DOHH2 (cell line): ENCODE measurements around the gene NUDT4B.
"Not testable (repeated sequence)": the region's sequence is repeated elsewhere in the genome, so short reads cannot be mapped to it uniquely, and the experiment has no call there.

Experiments used
- H3F3A ChIP-seq: fragments of 200-600 bp; sonication (generic), shearing (Covaris generic); 2 replicates; pipeline ENCODE4 v1.6.0; 2016; ENCODE audit warnings: antibody characterized with exemption, mild to moderate bottlenecking; ENCODE audit not compliant: control insufficient read depth, insufficient read depth
- H3K27ac ChIP-seq: fragments of 200-600 bp; sonication (generic); 2 replicates; pipeline ENCODE4 v1.5.1; 2014; ENCODE audit warnings: low read depth, mild to moderate bottlenecking, low read length, moderate library complexity
- H3K27me3 ChIP-seq: fragments of 200-600 bp; sonication (generic); 2 replicates; pipeline ENCODE4 v1.6.1; 2014; ENCODE audit warnings: mild to moderate bottlenecking, low read length, mixed read lengths; ENCODE audit not compliant: control insufficient read depth
- H3K36me3 ChIP-seq: fragments of 200-600 bp; sonication (generic); 2 replicates; pipeline ENCODE4 v1.6.1; 2014; ENCODE audit warnings: mild to moderate bottlenecking, low read length, moderate library complexity, mixed read lengths; ENCODE audit not compliant: control insufficient read depth
- H3K4me1 ChIP-seq: fragments of 200-600 bp; sonication (generic); 2 replicates; pipeline ENCODE4 v1.6.1; 2014; ENCODE audit warnings: mild to moderate bottlenecking, low read length, mixed read lengths; ENCODE audit not compliant: control insufficient read depth
- H3K4me2 ChIP-seq: fragments of 200-600 bp; sonication (generic); 2 replicates; pipeline ENCODE4 v1.6.0; 2014; ENCODE audit warnings: mild to moderate bottlenecking, low read length, moderate library complexity
- H3K4me3 ChIP-seq: fragments of 200-600 bp; sonication (generic); 2 replicates; pipeline ENCODE4 v1.5.1; 2014; ENCODE audit warnings: mild to moderate bottlenecking, low read length, mixed read lengths
- H3K79me2 ChIP-seq: fragments of 200-600 bp; sonication (generic); 2 replicates; pipeline ENCODE4 v1.6.1; 2014; ENCODE audit warnings: mild to moderate bottlenecking, low read length, mixed read lengths; ENCODE audit not compliant: control insufficient read depth
- H3K9me2 ChIP-seq: fragments of 200-600 bp; sonication (generic); replicated peaks from 2 replicates; pipeline ENCODE4 v1.6.1; 2014; ENCODE audit warnings: mild to moderate bottlenecking, low read length, mixed read lengths; ENCODE audit not compliant: control insufficient read depth
- H3K9me3 ChIP-seq: fragments of 200-600 bp; sonication (generic); 2 replicates; pipeline ENCODE4 v1.6.1; 2014; ENCODE audit warnings: antibody characterized with exemption, low read length, mixed read lengths; ENCODE audit not compliant: control insufficient read depth, insufficient read depth
- H4K20me1 ChIP-seq: fragments of 200-600 bp; sonication (generic); 2 replicates; pipeline ENCODE4 v1.6.0; 2014; ENCODE audit warnings: low read depth, mild to moderate bottlenecking, antibody characterized with exemption, low read length, moderate library complexity; ENCODE audit not compliant: control insufficient read depth, insufficient read depth

Gene NUDT4B

GRCh38 chr1:148748563-148749334 lies at the start of gene NUDT4B:
Gene NUDT4B, plus strand, starts transcription at chr1:148748774. Its CDS starts 179 bp downstream, at chr1:148748953.
- H3K79me2 ChIP-seq, H3K9me2 ChIP-seq, H3F3A ChIP-seq, H3K27me3 ChIP-seq, H3K4me1 ChIP-seq, H4K20me1 ChIP-seq, H3K36me3 ChIP-seq, H3K4me2 ChIP-seq, H3K9me3 ChIP-seq, H3K4me3 ChIP-seq, H3K27ac ChIP-seq: not testable (repeated sequence)

GRCh38 chr1:148699357-148699756 lies 49.2 kb upstream of the NUDT4B start:
- H3K27me3 ChIP-seq = not testable (repeated sequence)

GRCh38 chr1:148702242-148702641 lies 46.3 kb upstream of the NUDT4B start:
- H3K36me3 ChIP-seq, H3K9me2 ChIP-seq, H3K4me3 ChIP-seq, H3K79me2 ChIP-seq, H4K20me1 ChIP-seq, H3K4me2 ChIP-seq, H3F3A ChIP-seq, H3K27me3 ChIP-seq, H3K4me1 ChIP-seq, H3K9me3 ChIP-seq, H3K27ac ChIP-seq: not testable (repeated sequence)

More at GRCh38 chr1:148699357-148699756, 49.2 kb upstream of the NUDT4B start:
- not testable (repeated sequence) for H4K20me1 ChIP-seq, H3K79me2 ChIP-seq, H3K4me3 ChIP-seq, H3F3A ChIP-seq, H3K9me3 ChIP-seq, H3K4me1 ChIP-seq, H3K9me2 ChIP-seq, H3K4me2 ChIP-seq, H3K36me3 ChIP-seq, H3K27ac ChIP-seq

GRCh38 chr1:148703973-148704591 lies 44.5 kb upstream of the NUDT4B start:
- not testable (repeated sequence) for H3K27me3 ChIP-seq, H3K9me3 ChIP-seq

GRCh38 chr1:148705316-148705948 lies 43.1 kb upstream of the NUDT4B start:
- H3F3A ChIP-seq = not testable (repeated sequence)

More at GRCh38 chr1:148703973-148704591, 44.5 kb upstream of the NUDT4B start:
- not testable (repeated sequence) for H4K20me1 ChIP-seq, H3K36me3 ChIP-seq, H3K79me2 ChIP-seq, H3K4me2 ChIP-seq, H3K9me2 ChIP-seq, H3F3A ChIP-seq, H3K4me3 ChIP-seq, H3K4me1 ChIP-seq, H3K27ac ChIP-seq

GRCh38 chr1:148708779-148709333 lies 39.7 kb upstream of the NUDT4B start:
- H3K9me3 ChIP-seq, H3K79me2 ChIP-seq, H3K4me1 ChIP-seq, H3K36me3 ChIP-seq, H4K20me1 ChIP-seq, H3F3A ChIP-seq, H3K9me2 ChIP-seq, H3K4me3 ChIP-seq, H3K27ac ChIP-seq, H3K27me3 ChIP-seq, H3K4me2 ChIP-seq: not testable (repeated sequence)

More at GRCh38 chr1:148705316-148705948, 43.1 kb upstream of the NUDT4B start:
- H3K27ac ChIP-seq, H3K4me2 ChIP-seq, H3K27me3 ChIP-seq, H3K79me2 ChIP-seq, H4K20me1 ChIP-seq, H3K9me3 ChIP-seq, H3K9me2 ChIP-seq, H3K36me3 ChIP-seq, H3K4me1 ChIP-seq, H3K4me3 ChIP-seq: not testable (repeated sequence)

GRCh38 chr1:148710772-148711523 lies 37.6 kb upstream of the NUDT4B start:
- not testable (repeated sequence) for H3K27ac ChIP-seq, H3K36me3 ChIP-seq, H3K79me2 ChIP-seq, H4K20me1 ChIP-seq, H3K9me3 ChIP-seq, H3K4me1 ChIP-seq, H3K4me3 ChIP-seq, H3K4me2 ChIP-seq, H3F3A ChIP-seq, H3K27me3 ChIP-seq, H3K9me2 ChIP-seq
